HG03469 (cell line): Measurements from ENCODE around the gene COL1A1.

ENCODE experiments used
- ATAC-seq: cut with Tn5 transposase; IDR thresholded peaks from one replicate; pipeline ENCODE4 v1.9.1; 2021; ENCODE audit warnings: mild to moderate bottlenecking, moderate library complexity, moderate number of reproducible peaks; ENCODE audit not compliant: unreplicated experiment

Gene COL1A1

DNA sequence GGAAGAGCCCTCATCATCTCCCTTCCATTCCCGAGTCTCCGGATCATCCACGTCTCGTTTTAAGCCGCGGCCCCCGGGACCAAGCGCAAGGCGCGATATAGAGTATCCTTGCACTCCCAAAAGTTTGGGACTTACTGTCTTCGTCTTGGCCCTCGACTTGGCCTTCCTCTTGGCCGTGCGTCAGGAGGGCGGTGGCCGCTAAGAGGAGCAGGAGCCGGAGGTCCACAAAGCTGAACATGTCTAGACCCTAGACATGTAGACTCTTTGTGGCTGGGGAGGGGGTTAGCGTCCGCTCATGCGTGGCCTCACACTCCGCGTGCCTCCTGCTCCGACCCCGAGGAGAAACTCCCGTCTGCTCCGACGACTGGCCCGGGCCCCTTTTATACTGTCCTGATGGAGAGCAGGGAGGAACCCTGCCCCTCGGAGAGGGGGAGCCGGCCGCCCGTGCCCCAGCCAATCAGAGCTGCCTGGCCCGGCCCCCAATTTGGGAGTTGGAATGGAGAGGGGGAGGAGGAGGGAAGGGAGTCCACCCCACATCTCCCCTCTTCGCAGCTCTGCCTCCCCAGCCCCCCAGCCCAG is at the start of gene COL1A1:
TSS of gene COL1A1 (minus strand) at position 356 of the 579 bp plus-strand sequence. CDS start at position 238, 118 bp downstream.
- ATAC-seq, result no peak

DNA sequence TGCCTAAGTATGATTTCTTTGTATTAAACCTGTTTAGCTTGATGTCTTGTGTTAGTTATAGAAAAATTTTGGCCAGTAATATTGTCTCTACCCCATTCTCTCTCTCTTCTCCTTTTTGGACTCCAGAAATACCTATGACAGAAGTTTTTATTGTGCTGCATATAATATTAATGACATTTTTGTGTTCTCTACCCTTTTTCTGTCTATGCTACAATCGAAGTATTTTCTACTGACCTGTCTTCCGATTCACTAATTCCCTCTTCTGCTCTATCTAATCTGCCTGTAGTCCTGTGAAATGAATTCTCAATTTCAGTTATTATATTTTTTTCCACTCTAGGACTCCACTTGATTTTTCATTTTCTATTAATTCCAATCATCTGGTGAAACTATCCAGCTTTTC is 46.8 kb upstream of the COL1A1 start:
- no peak for ATAC-seq

DNA sequence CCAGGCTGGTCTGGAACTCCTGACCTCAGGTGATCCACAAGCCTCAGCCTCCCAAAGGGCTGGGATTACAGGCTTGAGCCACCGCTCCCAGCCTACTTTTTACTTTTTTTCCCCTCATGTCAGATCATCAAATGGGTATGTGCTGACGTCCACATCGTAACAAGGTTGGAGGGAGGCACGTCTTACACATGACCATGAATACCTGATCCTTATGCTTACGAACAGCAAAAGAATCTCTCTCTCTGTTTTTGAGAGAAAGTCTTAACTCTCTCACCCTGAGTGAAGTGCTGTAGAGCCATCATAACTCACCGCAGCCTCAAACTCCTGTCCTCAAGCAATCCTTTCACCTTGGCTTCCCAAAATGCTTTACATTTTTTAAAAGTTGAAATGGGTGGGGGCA is 43.3 kb upstream of the COL1A1 start:
- no peak for ATAC-seq

DNA sequence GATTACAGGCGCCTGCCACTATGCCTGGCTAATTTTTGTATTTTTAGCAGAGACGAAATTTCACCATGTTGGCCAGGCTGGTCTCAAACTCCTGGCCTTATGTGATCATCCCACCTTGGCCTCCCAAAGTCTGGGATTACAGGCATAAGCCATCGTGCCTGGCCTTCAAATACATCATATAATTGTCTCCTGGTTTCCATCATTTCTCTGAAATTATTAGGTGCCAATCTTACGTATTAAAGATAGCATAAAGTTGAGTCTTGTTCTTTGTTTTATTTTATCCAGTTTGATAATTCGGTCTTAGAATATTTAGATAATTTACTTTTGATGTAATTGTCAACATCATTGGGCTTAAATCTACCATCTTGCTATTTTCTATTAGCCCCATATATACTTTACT is 40.0 kb upstream of the COL1A1 start:
- ATAC-seq, result no peak

DNA sequence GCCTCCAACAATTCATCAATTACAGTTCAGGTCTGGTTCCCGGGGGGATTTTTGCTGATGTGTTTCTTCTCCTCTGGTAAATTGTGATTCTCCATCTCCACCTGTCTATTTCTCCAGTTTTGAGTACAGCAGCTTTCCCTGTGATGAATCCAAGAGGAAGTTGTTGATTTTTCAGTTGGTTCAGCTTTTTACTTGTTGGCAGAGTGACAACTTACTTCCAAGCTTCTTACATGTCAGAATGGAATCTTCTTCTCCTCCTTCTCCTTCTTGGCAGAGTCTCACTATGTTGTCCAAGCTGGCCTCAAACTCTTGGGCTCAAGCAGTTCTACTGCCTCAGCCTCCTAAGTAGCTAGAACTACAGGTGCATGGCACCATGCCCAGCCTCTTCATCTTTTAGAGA is 39.4 kb upstream of the COL1A1 start:
- no peak for ATAC-seq

DNA sequence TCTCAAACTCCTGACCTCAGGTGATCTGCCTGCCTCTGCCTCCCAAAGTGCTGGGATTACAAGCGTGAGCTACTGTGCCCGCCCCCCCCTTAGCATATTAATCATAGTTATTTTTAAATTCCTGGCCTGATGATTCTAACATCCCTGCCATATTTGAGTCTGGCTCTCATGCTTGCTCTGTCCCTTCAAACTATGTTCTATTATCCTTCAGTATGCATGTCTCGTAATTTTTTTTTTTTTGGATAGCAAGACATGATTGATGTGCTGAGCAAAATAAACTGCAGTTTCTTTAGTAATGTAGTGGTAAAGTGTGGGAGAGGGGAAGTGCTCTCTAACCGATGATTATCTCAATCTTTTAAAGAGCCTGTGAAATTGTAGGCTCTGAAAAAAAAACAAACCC is 38.5 kb upstream of the COL1A1 start:
- no peak for ATAC-seq

DNA sequence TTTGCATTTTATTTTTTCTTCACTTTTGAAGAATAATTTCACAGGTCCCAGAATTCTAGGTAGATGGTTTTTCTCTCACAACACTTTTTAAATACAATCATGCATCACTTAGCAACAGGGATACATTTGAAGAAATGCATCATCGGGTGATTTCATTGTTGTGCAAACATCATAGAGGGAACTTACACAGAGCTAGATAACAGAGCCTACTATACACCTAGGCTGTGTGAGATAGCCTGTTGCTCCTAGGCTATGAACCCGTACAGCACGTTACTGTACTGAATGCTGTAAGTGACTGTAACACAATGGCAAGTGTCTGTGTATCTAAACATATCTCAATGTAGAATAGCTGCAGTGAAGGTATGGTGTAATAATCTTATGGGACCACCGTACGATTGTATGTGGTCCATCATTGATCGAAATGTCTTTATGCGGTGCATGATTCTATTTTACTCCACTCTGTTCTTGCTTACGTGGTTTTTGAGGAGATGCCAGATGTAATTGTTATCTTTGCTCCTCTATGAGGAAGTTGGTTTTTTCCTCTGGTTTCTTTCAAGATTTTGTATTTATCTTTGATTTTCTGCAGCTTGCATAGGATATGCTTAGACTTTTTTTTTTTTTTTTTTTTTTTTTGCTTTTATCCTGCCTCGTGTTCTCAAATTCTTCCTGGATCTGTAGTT is 37.3 kb upstream of the COL1A1 start:
- ATAC-seq, result no peak

DNA sequence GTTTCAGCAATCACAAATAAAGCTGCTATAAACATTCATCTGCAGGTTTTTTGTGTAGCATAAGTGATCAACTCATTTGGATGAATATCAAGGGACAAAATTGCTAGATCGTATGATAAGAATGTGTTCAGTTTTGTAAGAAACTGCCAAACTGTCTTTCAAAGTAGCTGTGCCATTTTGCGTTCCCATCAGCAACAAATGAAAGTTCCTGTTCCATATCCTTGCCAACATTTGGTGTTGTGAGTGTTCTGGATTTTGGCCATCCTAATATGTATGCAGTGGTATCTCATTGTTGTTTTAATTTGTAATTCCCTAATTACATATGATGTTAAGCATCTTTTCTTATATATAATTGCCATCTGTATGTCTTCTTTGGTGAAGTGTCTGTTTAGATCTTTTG is 36.5 kb upstream of the COL1A1 start:
- ATAC-seq, result no peak

DNA sequence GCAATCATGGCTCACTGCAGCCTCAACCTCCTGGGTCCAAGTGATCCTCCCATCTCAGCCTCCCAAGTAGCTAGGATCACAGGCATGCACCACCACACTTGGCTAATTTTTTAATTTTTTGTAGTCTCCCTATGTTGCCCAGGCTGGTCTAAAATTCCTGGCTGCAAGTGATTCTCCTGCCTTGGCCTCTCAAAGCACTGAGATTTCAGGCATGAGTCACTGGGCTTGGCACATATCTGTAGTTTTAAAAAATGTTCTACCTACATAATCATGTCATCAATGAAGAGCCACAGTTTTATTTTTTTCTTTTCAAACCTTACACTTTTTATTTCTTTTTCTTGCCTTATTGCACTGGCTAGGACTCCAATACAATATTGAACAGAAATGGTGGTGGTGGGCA is 33.1 kb upstream of the COL1A1 start:
- no peak for ATAC-seq

DNA sequence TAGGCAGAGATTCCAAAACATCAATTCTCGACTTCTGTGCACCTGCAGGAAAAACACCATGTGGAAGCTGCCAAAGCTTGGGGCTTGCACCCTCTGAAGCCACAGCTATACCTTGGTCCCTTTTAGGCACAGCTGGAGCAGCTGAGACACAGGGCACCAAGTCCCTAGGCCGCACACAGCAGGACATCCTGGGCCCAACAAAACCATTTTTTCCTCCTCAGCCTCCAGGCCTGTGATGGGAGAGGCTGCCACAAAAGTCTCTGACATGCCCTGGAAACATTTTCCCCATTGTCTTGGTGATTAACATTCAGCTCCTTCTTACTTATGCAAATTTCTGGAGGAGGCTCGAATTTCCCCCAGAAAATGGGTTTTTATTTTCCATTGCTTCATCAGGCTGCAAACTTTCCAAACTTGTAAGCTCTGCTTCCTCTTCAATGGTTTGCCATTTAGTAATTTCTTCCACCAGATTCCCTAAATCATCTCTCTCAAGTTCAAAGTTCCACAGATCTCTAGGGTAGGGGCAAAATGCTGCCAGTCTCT is 24.3 kb upstream of the COL1A1 start:
- no peak for ATAC-seq

DNA sequence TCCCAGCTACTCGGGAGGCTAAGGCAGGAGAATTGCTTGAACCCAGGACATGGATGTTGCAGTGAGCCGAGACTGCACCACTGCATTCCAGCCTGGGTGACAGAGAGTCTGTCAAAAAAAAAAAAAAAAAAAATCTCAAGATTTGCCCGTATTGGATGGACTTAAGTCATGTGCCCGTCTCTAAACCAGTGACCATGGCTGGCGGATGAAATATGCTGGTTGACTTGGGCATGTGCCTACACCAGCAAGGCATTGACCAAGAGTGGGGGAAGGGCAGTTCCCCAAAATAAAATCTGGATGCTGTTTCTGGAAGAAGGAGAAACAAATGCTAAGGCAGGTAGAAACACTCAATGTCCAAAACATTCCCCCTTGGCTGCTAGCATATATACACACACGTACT is 21.5 kb upstream of the COL1A1 start:
- no peak for ATAC-seq

DNA sequence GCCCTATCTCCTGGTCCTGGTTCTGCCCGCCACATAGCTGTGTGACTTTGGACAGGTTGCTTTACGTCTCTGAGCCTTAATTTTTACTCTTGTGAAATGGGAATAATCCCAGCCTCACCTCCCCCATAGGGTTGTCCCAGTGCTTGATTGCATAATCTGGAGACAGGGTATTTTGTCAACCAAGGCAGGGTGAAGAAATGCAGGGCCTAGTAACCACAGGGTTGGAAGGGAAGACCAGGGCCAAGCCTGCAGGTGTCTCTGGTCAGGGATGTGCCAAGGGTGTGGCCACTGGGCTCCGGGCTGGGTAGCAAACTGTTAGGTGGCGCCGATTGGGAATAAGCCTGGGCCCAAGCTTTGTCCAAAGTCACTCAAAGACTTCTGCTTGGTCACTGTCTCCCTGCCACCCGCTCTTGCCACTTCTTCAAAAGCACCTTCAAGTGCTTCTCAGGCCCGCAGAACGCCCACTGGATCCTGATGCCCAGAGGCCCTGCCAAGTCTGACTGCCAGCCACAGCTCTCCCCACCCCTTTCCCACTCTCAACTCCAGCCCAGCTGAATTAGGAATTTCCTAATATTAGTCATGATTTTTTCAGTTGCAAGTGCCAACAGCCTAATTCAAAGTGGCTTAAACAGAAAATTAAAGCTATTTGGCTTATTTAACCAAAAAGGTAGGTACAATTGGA is 20.6 kb upstream of the COL1A1 start:
- ATAC-seq, result no peak

DNA sequence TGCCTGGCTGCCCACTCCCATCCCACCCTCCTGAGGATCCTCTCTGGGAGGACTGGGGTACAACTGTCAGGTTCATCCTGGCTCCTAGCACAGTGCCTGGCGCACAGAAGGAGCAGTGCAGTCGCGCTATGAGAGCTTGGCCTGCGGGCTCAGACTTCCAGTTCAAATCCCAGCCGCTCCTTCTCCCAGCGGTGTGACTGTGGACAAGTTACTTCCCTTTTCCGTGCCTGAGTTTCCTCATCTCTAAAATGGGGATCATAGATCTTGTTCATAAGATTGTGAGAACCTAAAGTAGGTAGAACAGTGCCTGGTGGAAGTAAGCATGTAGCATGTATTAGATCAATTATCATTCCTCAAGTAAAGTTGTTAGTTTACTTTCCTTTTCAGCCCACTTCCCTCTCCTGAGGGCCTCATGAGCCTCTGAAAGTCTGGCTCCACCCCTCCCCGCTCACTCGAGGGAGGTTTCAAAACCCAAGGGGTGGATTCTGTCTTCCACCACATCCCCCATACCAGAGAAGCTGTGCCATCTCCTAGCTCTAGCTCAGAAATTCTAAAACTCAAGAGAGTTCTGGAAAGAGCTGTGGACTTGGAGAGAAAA is 19.9 kb upstream of the COL1A1 start:
- ATAC-seq, result no peak

DNA sequence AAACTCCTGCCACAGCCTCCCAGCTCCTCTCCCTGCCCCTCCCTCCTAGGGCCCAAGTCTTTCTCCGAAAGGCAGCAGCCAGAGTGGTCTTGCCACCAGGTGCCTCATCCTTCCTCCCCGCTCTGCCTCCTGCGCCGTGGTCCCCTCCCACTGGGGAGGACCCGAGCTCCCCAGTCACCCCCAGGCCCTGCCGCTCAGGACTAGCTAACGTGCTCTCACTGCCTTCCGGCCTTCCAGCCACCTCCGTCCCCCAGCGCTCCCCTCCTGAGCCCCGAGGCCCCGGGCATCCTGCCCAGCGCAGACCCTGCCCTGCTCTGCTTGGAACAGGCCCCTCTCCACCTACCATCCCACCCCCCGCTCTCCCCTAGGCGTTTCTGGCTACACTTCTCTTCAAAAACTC is 19.4 kb upstream of the COL1A1 start:
- no peak for ATAC-seq

DNA sequence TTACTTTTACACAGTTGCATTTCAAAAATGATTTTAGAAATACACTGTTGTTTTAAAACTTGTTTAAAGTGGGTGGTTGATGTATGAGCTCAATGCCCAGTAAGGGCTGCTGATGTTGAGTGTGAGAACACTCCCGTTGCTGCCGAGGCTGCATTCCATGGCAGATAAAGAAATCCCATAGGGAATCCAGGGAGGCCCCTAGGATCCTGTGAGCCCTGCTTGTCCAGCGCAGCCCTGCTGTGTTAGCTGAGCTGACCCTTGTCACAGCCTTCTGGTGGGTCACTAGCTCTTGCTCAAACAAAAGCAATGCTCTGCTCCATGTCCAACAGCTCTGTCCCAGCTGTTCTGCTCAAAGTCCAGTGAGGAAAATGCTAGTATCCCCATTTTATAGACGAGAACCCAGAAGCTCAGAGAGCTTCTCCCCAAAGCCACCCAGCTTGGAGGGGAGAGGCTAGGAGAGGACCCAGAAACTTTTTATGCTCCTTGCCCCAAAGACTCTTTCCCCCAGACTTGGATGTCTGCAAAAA is 18.6 kb upstream of the COL1A1 start:
- no peak for ATAC-seq

DNA sequence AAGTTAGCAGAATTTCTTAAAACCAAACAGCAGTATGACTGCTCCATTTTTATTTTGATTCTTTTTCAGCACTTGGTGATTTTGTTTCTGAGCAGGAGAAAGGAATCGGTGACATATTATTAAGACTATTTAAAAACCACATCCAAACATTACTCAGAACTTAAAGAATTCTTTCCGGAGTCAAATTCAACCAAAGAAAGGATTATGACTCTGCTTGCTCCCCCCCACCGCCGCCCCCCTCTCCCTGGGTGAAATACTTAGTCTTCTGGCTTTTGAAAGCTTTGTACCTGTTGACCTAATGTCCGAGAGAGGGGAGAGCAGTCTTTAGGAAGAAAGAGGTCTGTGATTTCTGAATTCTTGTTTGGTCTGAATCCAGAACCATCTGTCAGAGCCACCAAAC is 17.9 kb upstream of the COL1A1 start:
- no peak for ATAC-seq

DNA sequence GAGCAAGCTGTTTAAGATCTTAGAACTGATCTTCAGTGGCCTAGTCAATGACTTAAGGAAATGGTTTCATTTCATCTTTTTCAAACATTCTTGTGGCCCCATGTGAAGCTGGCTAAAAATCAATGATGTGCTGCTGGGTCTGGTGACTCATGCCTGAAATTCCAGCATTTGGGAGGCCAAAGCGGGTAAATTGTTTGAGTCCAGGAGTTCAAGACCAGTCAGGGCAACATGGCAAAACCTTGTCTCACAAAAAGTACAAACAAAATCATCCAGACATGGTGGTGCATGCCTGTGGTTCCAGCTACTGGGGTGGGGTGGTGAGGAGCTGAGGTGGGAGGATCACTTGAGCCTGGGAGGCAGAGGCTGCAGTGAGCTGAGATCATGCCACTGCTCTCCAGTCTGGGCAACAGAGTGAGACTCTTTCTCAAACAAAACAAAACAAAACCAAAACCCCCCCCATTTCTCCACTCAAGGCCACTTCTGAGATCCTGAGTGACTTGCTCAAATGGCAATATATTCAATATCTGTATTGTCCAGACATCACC is 17.4 kb upstream of the COL1A1 start:
- ATAC-seq, result no peak

DNA sequence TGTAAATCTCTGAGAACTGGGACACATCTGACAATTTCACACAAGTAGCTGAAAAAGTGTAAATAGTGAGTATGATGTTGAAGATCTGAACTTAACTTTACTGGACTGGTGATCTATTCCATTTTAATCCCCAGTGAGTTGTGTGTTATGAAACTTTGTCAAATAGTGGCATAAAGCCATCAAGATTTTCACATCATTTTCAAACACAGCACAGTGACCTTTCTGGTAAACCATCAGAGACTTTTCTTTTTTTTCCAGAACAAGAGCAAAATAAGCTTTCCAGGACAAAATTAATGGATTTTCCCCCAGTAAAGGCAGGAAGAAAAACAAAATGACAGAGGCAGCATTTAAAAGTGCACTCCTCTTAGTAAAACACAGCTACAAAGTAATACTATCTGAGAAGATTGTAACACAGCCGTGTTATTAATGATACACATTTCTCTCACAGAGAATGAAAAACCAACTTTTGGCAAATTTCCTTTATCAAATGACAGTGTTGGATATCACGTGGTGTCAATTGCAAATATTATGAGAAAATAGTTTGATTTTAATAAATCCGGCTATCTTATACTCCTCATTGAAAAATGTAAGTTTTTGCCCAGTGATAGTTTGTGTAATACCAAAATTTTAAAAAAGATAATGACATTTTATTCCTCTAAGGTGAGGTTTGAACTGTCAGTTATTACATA is 16.8 kb upstream of the COL1A1 start:
- ATAC-seq, result no peak

DNA sequence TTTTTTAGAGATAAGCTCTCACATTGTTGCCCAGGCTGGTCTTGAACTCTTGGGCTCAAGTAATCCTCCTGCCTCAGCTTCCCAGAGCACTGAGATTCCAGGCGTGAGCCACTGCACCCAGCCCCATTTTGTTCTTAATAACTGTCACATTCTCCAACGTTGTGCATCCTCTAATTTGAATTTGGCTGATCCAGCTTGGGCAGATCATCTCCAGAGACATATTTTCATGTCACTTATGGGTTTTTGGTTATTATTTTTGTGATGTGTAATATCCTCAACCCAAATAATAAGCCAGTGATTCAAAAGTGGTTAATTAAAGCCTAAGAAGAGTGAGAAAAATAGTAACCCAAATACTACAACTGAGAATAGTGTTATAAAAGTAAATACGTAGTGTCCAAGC is 16.2 kb upstream of the COL1A1 start:
- no peak for ATAC-seq

DNA sequence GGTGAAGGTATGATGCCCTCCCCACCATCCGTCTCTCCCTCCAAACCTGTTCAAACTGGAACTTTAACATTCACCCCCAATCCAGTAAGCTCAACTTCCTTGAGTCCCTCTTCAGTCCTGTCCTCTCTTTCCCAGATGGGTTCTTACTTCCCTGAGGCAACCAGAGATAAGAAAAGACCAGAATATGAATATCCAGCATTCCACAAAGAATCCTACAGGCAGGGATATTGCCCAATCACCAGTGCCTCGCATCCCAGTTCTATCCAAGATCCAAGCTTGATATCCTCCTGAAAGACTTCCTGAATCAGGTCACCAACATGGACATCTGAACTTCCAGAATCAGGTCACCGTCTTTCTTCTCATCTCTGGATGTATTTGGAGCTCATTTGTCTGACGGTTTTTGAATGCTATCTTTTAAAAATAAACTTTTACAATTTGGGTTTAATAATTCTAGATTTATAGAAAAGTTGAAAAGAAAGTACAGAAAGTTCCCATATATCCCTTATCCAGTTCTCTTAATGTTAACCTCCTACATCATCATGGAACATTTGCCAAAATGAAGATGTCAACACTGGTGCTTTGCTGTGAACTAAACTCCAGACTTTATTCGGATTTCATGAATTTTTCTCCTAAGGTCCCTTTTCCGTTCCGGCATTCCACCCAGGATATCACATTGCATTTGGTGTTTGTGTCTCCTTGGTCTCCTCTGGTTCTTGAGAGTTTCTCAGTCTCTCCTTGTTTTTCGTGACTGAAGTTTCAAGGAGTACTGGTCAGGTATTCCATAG is 13.7 kb upstream of the COL1A1 start:
- ATAC-seq, result no peak
